Prostate gland (tissue), 2 donors: Measurements from ENCODE around the gene NINJ2. TPM values are rescaled to one million over a fixed set of nuclear protein-coding genes. Genes with fewer than 3 reads are reported as not detected.

Source experiments
- DNase-seq: peaks from one replicate; pipeline ENCODE4 v3.0.0-alpha.2; 2019; ENCODE audit warnings: low spot score
- H3K27ac ChIP-seq, 2 donors: fragments of 200-600 bp; sonication (generic); 2 replicates each; pipeline ENCODE4 v1.5.1; 2017 to 2019
- H3K27me3 ChIP-seq: fragments of 200-600 bp; sonication (generic); replicated peaks from 2 replicates; pipeline ENCODE4 v1.5.1; 2019; ENCODE audit not compliant: insufficient read depth
- H3K36me3 ChIP-seq, 2 donors: fragments of 200-600 bp; sonication (generic); 1 replicate in 1 of 2; 2 replicates in 1 of 2; pipeline versions ENCODE4 v1.5.1 to v1.8.1; 2017 to 2019
- H3K4me1 ChIP-seq: fragments of 200-600 bp; sonication (generic); replicated peaks from 2 replicates; pipeline ENCODE4 v1.5.1; 2019
- H3K4me3 ChIP-seq, 2 donors: fragments of 200-600 bp; sonication (generic); 2 replicates each; pipeline ENCODE4 v1.5.1; 2017 to 2019
- H3K9me3 ChIP-seq: fragments of 200-600 bp; sonication (generic); 2 replicates; pipeline ENCODE4 v1.5.1; 2017
- CTCF ChIP-seq, 4 experiments: fragments of 200-600 bp in 2 of 4; fragments of 450-650 bp in 2 of 4; sonication (generic) in 2 of 4; IDR thresholded peaks; 1 replicate in 3 of 4; 2 replicates in 1 of 4; pipeline ENCODE4 v1.5.1; 2016 to 2019; ENCODE audit warnings: antibody characterized with exemption in 4 of 4, mild to moderate bottlenecking in 2 of 4, moderate library complexity in 2 of 4
- POLR2A ChIP-seq: fragments of 450-650 bp; IDR thresholded peaks from one replicate; pipeline ENCODE4 v1.6.1; 2016; ENCODE audit warnings: antibody characterized with exemption, mild to moderate bottlenecking
- POLR2AphosphoS5 ChIP-seq: sonication (generic); formaldehyde crosslinking; IDR thresholded peaks from one replicate; pipeline ENCODE4 v1.6.1; 2017; ENCODE audit warnings: antibody characterized with exemption
- WGBS: methylation state at CpG from one replicate; pipeline ENCODE4 v1.1.5; 2018; 5-methylcytosine and 5-hydroxymethylcytosine counted together
- intact Hi-C: fragments of 100-400 bp; cut with DNase I; formaldehyde crosslinking; loops from one replicate; pipeline ENCODE4 v1.14.2; 2022
- total RNA-seq, 2 donors: library from RNA; depleted of rRNA; stranded (reverse); fragments of >200 nt; gene quantifications; one replicate each; pipeline ENCODE4 v1.1.0, GENCODE V29; 2016

The NINJ2 gene
- total RNA-seq, 2 donors from 2014 or later = 1.1 to 17.3 TPM

GRCh38 chr12:542395-543113 is 120.7 kb downstream of the NINJ2 start:
- no peaks in the 10 kb centered on the region for H3K36me3 ChIP-seq
- no peaks in the 10 kb centered on the region for H3K9me3 ChIP-seq
- no peak for DNase-seq
- no peak overlapping the region for H3K4me3 ChIP-seq
- intact Hi-C loops = no loop called here
- H3K4me1 ChIP-seq = no peaks in the 10 kb centered on the region
- no peaks in the 10 kb centered on the region for H3K27me3 ChIP-seq
- TF ChIP-seq CTCF (IDR thresholded peaks at IDR 0.05) = no peak
- no peak for TF ChIP-seq POLR2A
- no peak for TF ChIP-seq POLR2AphosphoS5
- 55% methylated on average over 7 of the region's 8 CpGs for WGBS
- H3K27ac ChIP-seq = no peak overlapping the region

GRCh38 chr12:541676-542324 is 121.4 kb downstream of the NINJ2 start:
- no peaks in the 10 kb centered on the region for H3K4me1 ChIP-seq
- WGBS = 51% methylated on average over 9 of the region's 9 CpGs

GRCh38 chr12:539540-540310 is 123.5 kb downstream of the NINJ2 start:
- H3K9me3 ChIP-seq = no peaks in the 10 kb centered on the region
- H3K4me3 ChIP-seq = no peak overlapping the region
- no peak overlapping the region for H3K27ac ChIP-seq
- WGBS = 91% methylated on average over 18 of the region's 18 CpGs
- intact Hi-C loops = no loop called here
- H3K27me3 ChIP-seq = no peaks in the 10 kb centered on the region
- H3K36me3 ChIP-seq = no peaks in the 10 kb centered on the region
- no peak for TF ChIP-seq POLR2A
- TF ChIP-seq CTCF (IDR thresholded peaks at IDR 0.05) = no peak
- no peak for TF ChIP-seq POLR2AphosphoS5
- no peak for DNase-seq
- H3K4me1 ChIP-seq = no peaks in the 10 kb centered on the region

More at GRCh38 chr12:541676-542324, 121.4 kb downstream of the NINJ2 start:
- Histone ChIP-seq H3K27me3 (no peaks in the 10 kb centered on the region), H3K27ac (no peak overlapping the region), H3K36me3 (no peaks in the 10 kb centered on the region), H3K4me3 (no peak overlapping the region), H3K9me3 (no peaks in the 10 kb centered on the region)
- TF ChIP-seq POLR2A (no peak), POLR2AphosphoS5 (no peak), CTCF (IDR thresholded peaks at IDR 0.05) (no peak)
- intact Hi-C loops = no loop called here
- DNase-seq = no peak

GRCh38 chr12:538731-539539 is 124.3 kb downstream of the NINJ2 start:
- H3K9me3 ChIP-seq = no peaks in the 10 kb centered on the region
- H3K4me1 ChIP-seq = no peaks in the 10 kb centered on the region
- intact Hi-C loops = no loop called here
- no peaks in the 10 kb centered on the region for H3K36me3 ChIP-seq
- H3K27ac ChIP-seq = peak overlapping the region in 1 of 2 donors; percentile 49
- 27% methylated on average over 10 of the region's 10 CpGs for WGBS
- TF ChIP-seq POLR2A = no peak
- peak; percentile 4 for TF ChIP-seq POLR2AphosphoS5
- peak; percentile 35 for DNase-seq
- H3K4me3 ChIP-seq = no peak overlapping the region
- no peaks in the 10 kb centered on the region for H3K27me3 ChIP-seq
